ENCODE measurements around the gene CD200R1. TPM values are rescaled to one million over a fixed set of nuclear protein-coding genes. Genes with fewer than 3 reads are reported as not detected.

CD200R1 gene
- total and polyA plus RNA-seq, 5 donors, result 0.14 to 1.8 (median 1.1) TPM

DNA sequence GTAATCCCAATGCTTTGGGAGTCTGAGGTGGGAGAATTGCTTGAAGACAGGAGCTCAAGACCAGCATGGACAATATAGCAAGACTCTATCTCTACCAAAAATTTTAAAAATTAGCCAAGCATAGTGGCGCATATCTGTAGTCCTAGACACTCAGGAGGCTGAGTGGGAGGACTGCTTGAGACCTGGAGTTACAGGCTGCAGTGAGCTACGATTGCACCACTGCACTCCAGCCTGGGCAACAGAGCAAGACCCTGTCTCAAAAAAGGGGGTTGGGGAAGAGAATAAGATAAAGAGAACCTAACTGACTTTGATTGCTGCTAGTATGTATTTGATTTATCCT, 755 bp downstream of the CD200R1 start:
- H3K27me3 ChIP-seq (ENCODE audit: control insufficient read depth, insufficient read depth), result no peaks in the 10 kb centered on the region
- no peak overlapping the region for H3K27ac ChIP-seq (ENCODE audit: low read length)
- DNase-seq (no peak), ATAC-seq (no peak)
- H3K4me1 ChIP-seq (ENCODE audit: control insufficient read depth, insufficient read depth, low read length), result no peaks in the 10 kb centered on the region
- intact Hi-C loops (cut with DNase I), result loop anchor here in 2 of 4 donors (10.0 kb wide), 1 partner anchor 239 kb away; no protein-coding TSS in a partner anchor
- H3K9me3 ChIP-seq (ENCODE audit: control insufficient read depth, low read length), result no peaks in the 10 kb centered on the region
- 82% methylated on average over 2 of the region's 2 CpGs for WGBS
- H3K4me3 ChIP-seq (ENCODE audit: low read length), result no peak overlapping the region

GRCh38 chr3:112973325-112974177, 1.4 kb downstream of the CD200R1 start:
- peak overlapping the region; percentile 23 for H3K4me3 ChIP-seq (ENCODE audit: low read length)
- no peak overlapping the region for H3K27ac ChIP-seq (ENCODE audit: low read length)
- H3K9me3 ChIP-seq (ENCODE audit: control insufficient read depth, low read length), result no peaks in the 10 kb centered on the region
- H3K4me1 ChIP-seq (ENCODE audit: control insufficient read depth, insufficient read depth, low read length), result no peaks in the 10 kb centered on the region
- intact Hi-C loops (cut with DNase I), result loop anchor here in 2 of 4 donors (10.0 kb wide), 1 partner anchor 239 kb away; no protein-coding TSS in a partner anchor
- WGBS, result 63% methylated on average over 5 of the region's 5 CpGs
- no peak for DNase-seq
- no peaks in the 10 kb centered on the region for H3K27me3 ChIP-seq (ENCODE audit: control insufficient read depth, insufficient read depth)
- no peak for ATAC-seq

GRCh38 chr3:112972158-112972557, 2.7 kb downstream of the CD200R1 start:
- H3K4me3 ChIP-seq (ENCODE audit: low read length), result no peak overlapping the region
- intact Hi-C loops (cut with DNase I), result loop anchor here in 2 of 4 donors (10.0 kb wide), 1 partner anchor 237 kb away; no protein-coding TSS in a partner anchor
- H3K27me3 ChIP-seq (ENCODE audit: control insufficient read depth, insufficient read depth), result no peaks in the 10 kb centered on the region
- no peak overlapping the region for H3K27ac ChIP-seq (ENCODE audit: low read length)
- ATAC-seq (no peak), DNase-seq (no peak)
- no peaks in the 10 kb centered on the region for H3K9me3 ChIP-seq (ENCODE audit: control insufficient read depth, low read length)
- no peaks in the 10 kb centered on the region for H3K4me1 ChIP-seq (ENCODE audit: control insufficient read depth, insufficient read depth, low read length)

- Histone ChIP-seq H3K9me3 (ENCODE audit: control insufficient read depth, low read length) (no peaks in the 10 kb centered on the region), H3K4me1 (ENCODE audit: control insufficient read depth, insufficient read depth, low read length) (no peaks in the 10 kb centered on the region), H3K27ac (ENCODE audit: low read length) (no peak overlapping the region), H3K27me3 (ENCODE audit: control insufficient read depth, insufficient read depth) (no peaks in the 10 kb centered on the region), H3K4me3 (ENCODE audit: low read length) (no peak overlapping the region)
- ATAC-seq (no peak), DNase-seq (no peak)
- intact Hi-C loops (cut with DNase I), result no loop called here
- 58% methylated on average over 1 of the region's 1 CpG for WGBS
Observed at GRCh38 chr3:112967828-112968227, 7.1 kb downstream of the CD200R1 start.

- H3K4me1 ChIP-seq (ENCODE audit: control insufficient read depth, insufficient read depth, low read length), result no peaks in the 10 kb centered on the region
Observed at GRCh38 chr3:112967425-112967824, 7.5 kb downstream of the CD200R1 start.

GRCh38 chr3:112966633-112967032, 8.3 kb downstream of the CD200R1 start:
- H3K4me1 ChIP-seq (ENCODE audit: control insufficient read depth, insufficient read depth, low read length), result no peaks in the 10 kb centered on the region
- no peaks in the 10 kb centered on the region for H3K9me3 ChIP-seq (ENCODE audit: control insufficient read depth, low read length)
- no peak for ATAC-seq
- DNase-seq, result no peak
- H3K27ac ChIP-seq (ENCODE audit: low read length), result no peak overlapping the region
- H3K27me3 ChIP-seq (ENCODE audit: control insufficient read depth, insufficient read depth), result no peaks in the 10 kb centered on the region
- WGBS, result 38% methylated on average over 2 of the region's 2 CpGs
- intact Hi-C loops (cut with DNase I), result no loop called here
- no peak overlapping the region for H3K4me3 ChIP-seq (ENCODE audit: low read length)

More at GRCh38 chr3:112967425-112967824, 7.5 kb downstream of the CD200R1 start:
- Histone ChIP-seq H3K27ac (ENCODE audit: low read length) (no peak overlapping the region), H3K9me3 (ENCODE audit: control insufficient read depth, low read length) (no peaks in the 10 kb centered on the region), H3K27me3 (ENCODE audit: control insufficient read depth, insufficient read depth) (no peaks in the 10 kb centered on the region), H3K4me3 (ENCODE audit: low read length) (no peak overlapping the region)
- ATAC-seq (no peak), DNase-seq (no peak)
- intact Hi-C loops (cut with DNase I), result no loop called here
- WGBS, result 91% methylated on average over 1 of the region's 1 CpG

GRCh38 chr3:112965656-112966055, 9.2 kb downstream of the CD200R1 start:
- Histone ChIP-seq H3K27me3 (ENCODE audit: control insufficient read depth, insufficient read depth) (no peaks in the 10 kb centered on the region), H3K9me3 (ENCODE audit: control insufficient read depth, low read length) (no peaks in the 10 kb centered on the region), H3K4me3 (ENCODE audit: low read length) (no peak overlapping the region), H3K27ac (ENCODE audit: low read length) (no peak overlapping the region), H3K4me1 (ENCODE audit: control insufficient read depth, insufficient read depth, low read length) (no peaks in the 10 kb centered on the region)
- intact Hi-C loops (cut with DNase I), result no loop called here
- WGBS, result 88% methylated on average over 6 of the region's 6 CpGs
- DNase-seq (no peak), ATAC-seq (no peak)

DNA sequence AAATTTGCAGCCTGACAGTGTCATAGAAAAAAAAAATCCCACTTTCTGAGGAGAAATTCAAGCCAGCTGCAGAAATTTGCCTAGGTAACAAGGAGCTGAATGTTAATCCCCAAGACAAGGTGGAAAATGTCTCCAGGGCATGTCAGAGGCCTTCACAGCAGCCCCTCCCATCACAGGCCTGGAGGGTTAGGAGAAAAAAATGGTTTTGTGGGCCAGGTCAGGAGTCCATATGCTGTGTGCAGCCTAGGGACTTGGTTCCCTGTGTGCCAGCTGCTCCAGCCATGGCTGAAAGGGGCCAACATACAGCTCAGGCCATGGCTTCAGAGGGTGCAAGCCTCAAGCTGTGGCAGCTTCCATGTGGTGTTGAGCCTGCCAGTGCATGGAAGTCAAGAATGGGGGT, 11.2 kb downstream of the CD200R1 start:
- intact Hi-C loops (cut with DNase I), result no loop called here
- no peaks in the 10 kb centered on the region for H3K27me3 ChIP-seq (ENCODE audit: control insufficient read depth, insufficient read depth)
- H3K4me1 ChIP-seq (ENCODE audit: control insufficient read depth, insufficient read depth, low read length), result no peaks in the 10 kb centered on the region
- DNase-seq, result no peak
- H3K4me3 ChIP-seq (ENCODE audit: low read length), result no peak overlapping the region
- ATAC-seq, result no peak
- H3K27ac ChIP-seq (ENCODE audit: low read length), result no peak overlapping the region
- no peaks in the 10 kb centered on the region for H3K9me3 ChIP-seq (ENCODE audit: control insufficient read depth, low read length)

DNA sequence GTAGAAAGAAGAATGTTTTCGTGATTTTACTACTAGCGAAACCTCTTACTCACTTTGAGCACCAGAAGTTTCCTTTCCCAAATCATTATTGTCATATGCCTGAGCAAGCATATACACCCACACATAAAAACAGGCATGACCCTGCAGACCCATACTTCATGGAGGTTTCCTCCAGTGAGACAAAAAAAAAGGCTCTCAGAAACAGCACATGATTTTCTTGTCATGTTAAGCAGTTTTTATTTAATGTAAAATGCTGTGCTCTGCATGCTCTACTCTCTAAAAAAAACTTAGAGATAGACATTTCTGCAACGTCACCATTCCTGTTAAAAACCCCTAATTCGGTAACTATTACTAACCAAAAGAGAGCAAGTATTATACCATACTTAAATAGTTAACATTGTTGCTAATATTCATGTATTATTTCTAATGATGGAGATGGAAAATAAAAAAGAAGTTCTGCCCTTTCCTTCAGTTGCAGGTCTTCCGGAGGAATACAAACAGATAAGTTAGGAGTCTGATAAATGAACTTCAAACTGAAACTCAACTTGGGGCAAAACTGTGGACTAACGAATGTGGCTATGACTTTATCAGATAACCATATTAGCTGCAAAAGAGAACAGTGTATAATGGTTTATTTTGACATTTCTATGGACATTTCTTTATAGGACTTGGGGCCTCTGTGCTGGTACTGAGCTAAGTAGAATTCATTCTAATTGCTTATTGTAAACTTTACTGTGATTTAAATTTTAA, 15.9 kb downstream of the CD200R1 start:
- ATAC-seq, result no peak
- no peak overlapping the region for H3K4me3 ChIP-seq (ENCODE audit: low read length)
- no peak overlapping the region for H3K27ac ChIP-seq (ENCODE audit: low read length)
- no peak for DNase-seq
- H3K27me3 ChIP-seq (ENCODE audit: control insufficient read depth, insufficient read depth), result no peaks in the 10 kb centered on the region
- 37% methylated on average over 6 of the region's 6 CpGs for WGBS
- no peaks in the 10 kb centered on the region for H3K4me1 ChIP-seq (ENCODE audit: control insufficient read depth, insufficient read depth, low read length)
- H3K9me3 ChIP-seq (ENCODE audit: control insufficient read depth, low read length), result no peaks in the 10 kb centered on the region
- intact Hi-C loops (cut with DNase I), result no loop called here

- no peak overlapping the region for H3K27ac ChIP-seq (ENCODE audit: low read length)
- intact Hi-C loops (cut with DNase I), result no loop called here
- no peaks in the 10 kb centered on the region for H3K27me3 ChIP-seq (ENCODE audit: control insufficient read depth, insufficient read depth)
- ATAC-seq (no peak), DNase-seq (no peak)
- H3K4me3 ChIP-seq (ENCODE audit: low read length), result no peak overlapping the region
- H3K9me3 ChIP-seq (ENCODE audit: control insufficient read depth, low read length), result no peaks in the 10 kb centered on the region
- H3K4me1 ChIP-seq (ENCODE audit: control insufficient read depth, insufficient read depth, low read length), result no peaks in the 10 kb centered on the region
Observed at GRCh38 chr3:112956351-112956750, 18.6 kb downstream of the CD200R1 start.

GRCh38 chr3:112948346-112948838, 26.5 kb downstream of the CD200R1 start:
- intact Hi-C loops (cut with DNase I), result no loop called here
- DNase-seq (no peak), ATAC-seq (no peak)
- Histone ChIP-seq H3K27me3 (ENCODE audit: control insufficient read depth, insufficient read depth) (no peaks in the 10 kb centered on the region), H3K4me1 (ENCODE audit: control insufficient read depth, insufficient read depth, low read length) (no peaks in the 10 kb centered on the region), H3K9me3 (ENCODE audit: control insufficient read depth, low read length) (no peaks in the 10 kb centered on the region), H3K27ac (ENCODE audit: low read length) (no peak overlapping the region), H3K4me3 (ENCODE audit: low read length) (no peak overlapping the region)
- 77% methylated on average over 9 of the region's 9 CpGs for WGBS

Data from right cardiac atrium (tissue), 5 donors.